ENCODE results near the gene SIM1. TPM values are rescaled to one million over a fixed set of nuclear protein-coding genes. Genes with fewer than 3 reads are reported as not detected.
"Not testable (repeated sequence)": the region's sequence is repeated elsewhere in the genome, so short reads cannot be mapped to it uniquely, and the experiment has no call there.

Gene SIM1
- total RNA-seq, 3 donors from 2014 or later: not detected

DNA sequence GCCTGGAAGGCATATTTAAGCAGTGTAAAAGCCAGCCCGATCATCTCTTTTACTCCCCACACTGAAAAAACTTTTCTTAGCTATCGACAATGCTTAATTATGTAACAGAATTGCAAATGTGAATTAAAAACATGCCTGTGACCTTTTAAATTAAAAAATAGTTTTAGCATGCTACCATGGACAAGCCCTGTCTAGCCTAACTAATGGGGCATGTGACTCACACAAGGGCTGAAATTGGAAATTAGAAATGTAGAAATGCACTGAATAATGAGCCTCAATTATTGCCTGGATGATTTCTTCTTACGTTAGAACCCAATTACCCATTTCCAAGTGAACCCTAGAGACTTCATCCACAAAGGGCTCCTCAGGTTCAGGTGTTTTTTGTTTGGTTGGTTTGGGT, 82.7 kb downstream of the SIM1 start:
- no peak overlapping the region for H3K4me3 Mint-ChIP-seq
- no peaks in the 10 kb centered on the region for H3K9me3 Mint-ChIP-seq
- no peaks in the 10 kb centered on the region for H3K4me1 Mint-ChIP-seq (ENCODE audit: low read depth)
- H3K36me3 Mint-ChIP-seq (ENCODE audit: insufficient read depth): no peaks in the 10 kb centered on the region
- no peaks in the 10 kb centered on the region for H3K27me3 Mint-ChIP-seq (ENCODE audit: low read depth)
- DNase-seq (no peak), ATAC-seq (no peak)

GRCh38 chr6:100381111-100381510, 83.6 kb downstream of the SIM1 start:
- no peaks in the 10 kb centered on the region for H3K9me3 Mint-ChIP-seq
- H3K4me3 Mint-ChIP-seq: no peak overlapping the region
- no peak for ATAC-seq
- no peaks in the 10 kb centered on the region for H3K27me3 Mint-ChIP-seq (ENCODE audit: low read depth)
- no peaks in the 10 kb centered on the region for H3K36me3 Mint-ChIP-seq (ENCODE audit: insufficient read depth)
- DNase-seq: no peak
- no peaks in the 10 kb centered on the region for H3K4me1 Mint-ChIP-seq (ENCODE audit: low read depth)

DNA sequence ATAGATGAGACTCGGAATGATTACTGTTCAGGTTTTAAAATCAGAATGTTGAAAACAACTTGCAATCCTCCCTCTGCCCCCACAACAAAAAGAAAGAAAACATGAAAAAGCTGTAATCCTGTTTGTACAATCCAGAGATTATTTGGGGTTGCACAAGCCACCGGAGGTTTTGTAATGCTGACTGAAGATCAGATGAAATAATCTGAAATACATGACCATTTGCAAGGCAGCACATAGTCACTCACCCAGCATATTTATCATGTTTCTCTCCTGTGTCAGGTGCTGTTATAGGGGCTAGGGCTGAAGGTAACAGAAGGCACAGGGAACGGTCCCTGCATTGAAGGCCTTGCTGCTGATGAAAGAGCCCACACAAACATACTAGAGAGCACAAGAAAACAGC, 85.3 kb downstream of the SIM1 start:
- Mint-ChIP-seq H3K4me3 (no peak overlapping the region), H3K36me3 (ENCODE audit: insufficient read depth) (no peaks in the 10 kb centered on the region), H3K9me3 (no peaks in the 10 kb centered on the region), H3K27me3 (ENCODE audit: low read depth) (no peaks in the 10 kb centered on the region), H3K4me1 (ENCODE audit: low read depth) (no peaks in the 10 kb centered on the region)
- DNase-seq (no peak), ATAC-seq (no peak)

GRCh38 chr6:100378576-100378975, 86.1 kb downstream of the SIM1 start:
- no peaks in the 10 kb centered on the region for H3K9me3 Mint-ChIP-seq
- H3K36me3 Mint-ChIP-seq (ENCODE audit: insufficient read depth): no peaks in the 10 kb centered on the region
- H3K4me1 Mint-ChIP-seq (ENCODE audit: low read depth): no peaks in the 10 kb centered on the region
- no peaks in the 10 kb centered on the region for H3K27me3 Mint-ChIP-seq (ENCODE audit: low read depth)
- H3K4me3 Mint-ChIP-seq: no peak overlapping the region
- no peak for DNase-seq
- no peak for ATAC-seq

DNA sequence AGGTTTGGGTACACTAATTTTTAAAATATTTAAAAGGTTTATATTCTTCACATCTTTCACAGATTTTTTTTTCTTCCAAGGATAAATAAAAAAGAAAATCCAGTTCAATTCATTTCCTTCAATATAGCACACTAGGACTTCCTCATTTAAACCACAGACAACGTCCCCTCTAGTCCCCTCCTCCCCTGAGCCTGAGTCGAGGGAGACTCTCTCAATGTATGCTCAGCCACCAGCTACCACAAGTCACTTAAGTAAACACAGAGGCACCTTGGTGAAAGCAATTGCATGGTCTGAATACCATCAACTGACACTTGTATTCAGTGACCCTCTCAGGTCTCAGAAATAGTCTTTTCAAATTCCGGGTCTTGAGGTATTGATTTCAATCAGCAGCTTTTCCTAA, 88.6 kb downstream of the SIM1 start:
- DNase-seq: no peak
- no peaks in the 10 kb centered on the region for H3K9me3 Mint-ChIP-seq
- no peak overlapping the region for H3K4me3 Mint-ChIP-seq
- H3K36me3 Mint-ChIP-seq (ENCODE audit: insufficient read depth): no peaks in the 10 kb centered on the region
- ATAC-seq: no peak
- no peaks in the 10 kb centered on the region for H3K4me1 Mint-ChIP-seq (ENCODE audit: low read depth)
- H3K27me3 Mint-ChIP-seq (ENCODE audit: low read depth): peaks cover 4% of the 10 kb centered on the region

DNA sequence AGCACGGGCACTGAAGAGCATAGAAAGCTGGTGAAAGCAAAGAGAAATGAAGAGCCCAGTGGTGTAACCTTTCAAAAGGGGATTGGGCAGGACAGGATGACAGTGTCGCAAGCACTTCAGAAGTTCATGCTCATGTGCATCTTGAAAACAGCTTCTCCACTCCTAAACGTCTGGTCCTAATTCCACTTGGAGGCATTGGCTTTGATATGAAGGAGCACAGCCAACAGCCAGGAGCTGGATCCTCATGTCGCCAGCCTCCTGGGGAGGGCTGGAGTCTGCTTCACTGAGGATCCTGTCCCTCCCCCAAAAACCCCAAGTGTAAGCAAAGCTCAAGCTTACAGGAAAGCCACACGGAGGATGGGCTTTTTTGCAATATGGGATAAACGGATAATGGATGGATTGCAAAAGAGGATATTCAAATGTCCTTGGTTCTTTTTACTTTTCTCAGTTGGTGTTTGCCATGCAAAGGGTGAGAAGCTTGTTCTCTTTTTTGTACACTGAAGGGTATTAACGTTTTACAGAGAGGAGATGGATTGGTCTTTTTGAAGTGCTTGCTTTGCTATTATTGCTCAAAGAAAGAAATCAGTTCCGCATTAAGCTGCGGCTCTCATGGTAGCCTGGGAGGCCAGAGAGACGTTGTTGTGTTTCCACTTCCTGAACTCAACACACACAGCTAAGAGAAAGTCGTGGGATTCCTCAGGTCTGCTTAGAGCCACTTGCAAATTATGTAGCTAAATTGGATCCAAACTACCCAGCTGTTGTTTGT, 92.2 kb downstream of the SIM1 start:
- ATAC-seq (no peak), DNase-seq (no peak)
- Mint-ChIP-seq H3K36me3 (ENCODE audit: insufficient read depth) (no peaks in the 10 kb centered on the region), H3K4me3 (no peak overlapping the region), H3K4me1 (ENCODE audit: low read depth) (no peaks in the 10 kb centered on the region), H3K9me3 (no peaks in the 10 kb centered on the region), H3K27me3 (ENCODE audit: low read depth) (peaks cover 4% of the 10 kb centered on the region)

DNA sequence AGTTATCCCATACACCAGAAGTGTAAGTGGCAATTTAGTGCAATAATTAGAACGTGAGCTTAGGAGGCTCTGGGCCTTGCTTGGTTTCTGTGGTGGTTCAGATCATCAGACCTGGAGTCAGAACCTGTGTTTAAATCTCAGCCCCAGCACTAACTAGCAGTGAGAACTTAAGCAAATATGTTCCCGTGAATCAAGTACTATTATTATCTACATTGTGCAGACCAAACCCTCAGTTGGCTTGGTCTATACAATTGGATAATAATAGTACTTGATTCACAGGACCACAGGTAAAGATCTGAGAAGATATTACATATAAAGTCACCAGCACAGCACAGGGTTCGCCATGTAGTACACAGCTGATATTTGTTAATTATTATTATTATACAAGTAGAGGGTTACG, 93.1 kb downstream of the SIM1 start:
- no peak overlapping the region for H3K4me3 Mint-ChIP-seq
- H3K9me3 Mint-ChIP-seq: no peaks in the 10 kb centered on the region
- H3K36me3 Mint-ChIP-seq (ENCODE audit: insufficient read depth): no peaks in the 10 kb centered on the region
- no peak for ATAC-seq
- no peaks in the 10 kb centered on the region for H3K4me1 Mint-ChIP-seq (ENCODE audit: low read depth)
- no peak for DNase-seq
- H3K27me3 Mint-ChIP-seq (ENCODE audit: low read depth): peaks cover 4% of the 10 kb centered on the region

DNA sequence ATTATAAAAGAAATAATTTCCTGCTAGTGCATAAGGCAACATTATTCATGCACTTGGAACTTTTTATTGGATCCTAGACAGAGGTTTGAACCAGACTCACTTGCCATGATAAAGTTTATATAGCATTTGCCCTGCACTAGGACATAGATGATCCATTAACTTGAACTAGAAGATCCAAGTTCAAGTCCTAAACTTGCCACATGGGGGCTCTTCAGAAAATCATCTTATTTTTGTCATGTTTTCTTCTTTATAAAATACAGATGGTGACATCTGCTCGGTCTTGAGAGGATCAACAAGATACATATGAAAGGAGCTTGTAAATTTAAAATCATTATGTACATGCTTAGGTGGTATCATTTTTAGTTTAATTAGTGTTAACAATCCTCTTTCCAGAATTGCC, 94.5 kb downstream of the SIM1 start:
- H3K27me3 Mint-ChIP-seq (ENCODE audit: low read depth): peaks cover 4% of the 10 kb centered on the region
- H3K36me3 Mint-ChIP-seq (ENCODE audit: insufficient read depth): no peaks in the 10 kb centered on the region
- H3K9me3 Mint-ChIP-seq: no peaks in the 10 kb centered on the region
- H3K4me1 Mint-ChIP-seq (ENCODE audit: low read depth): no peaks in the 10 kb centered on the region
- DNase-seq (no peak), ATAC-seq (no peak)
- no peak overlapping the region for H3K4me3 Mint-ChIP-seq

DNA sequence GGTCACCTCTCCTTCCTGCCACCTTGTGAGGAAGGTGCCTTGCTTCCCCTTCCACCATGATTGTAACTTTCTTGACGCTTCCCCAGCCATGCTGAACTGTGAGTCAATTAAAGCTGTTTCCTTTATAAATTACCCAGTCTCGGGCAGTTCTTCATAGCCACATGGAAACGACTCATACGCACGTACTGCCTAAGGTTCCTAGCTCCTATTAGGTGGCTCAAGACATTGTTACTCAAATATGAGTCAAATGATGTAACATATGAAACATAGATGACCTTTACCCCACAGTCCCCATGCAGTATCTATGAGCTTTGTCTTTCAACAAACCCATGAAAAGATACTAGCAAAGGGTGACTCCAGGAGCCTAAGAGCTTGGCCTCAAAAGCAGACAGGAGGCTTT, 98.3 kb downstream of the SIM1 start:
- Mint-ChIP-seq H3K4me3 (no peak overlapping the region), H3K9me3 (no peaks in the 10 kb centered on the region), H3K27me3 (ENCODE audit: low read depth) (peaks cover 3% of the 10 kb centered on the region), H3K36me3 (ENCODE audit: insufficient read depth) (no peaks in the 10 kb centered on the region), H3K4me1 (ENCODE audit: low read depth) (no peaks in the 10 kb centered on the region)
- DNase-seq (no peak), ATAC-seq (no peak)

GRCh38 chr6:100363651-100364050, 101.1 kb downstream of the SIM1 start:
- H3K36me3 Mint-ChIP-seq (ENCODE audit: insufficient read depth): no peaks in the 10 kb centered on the region

DNA sequence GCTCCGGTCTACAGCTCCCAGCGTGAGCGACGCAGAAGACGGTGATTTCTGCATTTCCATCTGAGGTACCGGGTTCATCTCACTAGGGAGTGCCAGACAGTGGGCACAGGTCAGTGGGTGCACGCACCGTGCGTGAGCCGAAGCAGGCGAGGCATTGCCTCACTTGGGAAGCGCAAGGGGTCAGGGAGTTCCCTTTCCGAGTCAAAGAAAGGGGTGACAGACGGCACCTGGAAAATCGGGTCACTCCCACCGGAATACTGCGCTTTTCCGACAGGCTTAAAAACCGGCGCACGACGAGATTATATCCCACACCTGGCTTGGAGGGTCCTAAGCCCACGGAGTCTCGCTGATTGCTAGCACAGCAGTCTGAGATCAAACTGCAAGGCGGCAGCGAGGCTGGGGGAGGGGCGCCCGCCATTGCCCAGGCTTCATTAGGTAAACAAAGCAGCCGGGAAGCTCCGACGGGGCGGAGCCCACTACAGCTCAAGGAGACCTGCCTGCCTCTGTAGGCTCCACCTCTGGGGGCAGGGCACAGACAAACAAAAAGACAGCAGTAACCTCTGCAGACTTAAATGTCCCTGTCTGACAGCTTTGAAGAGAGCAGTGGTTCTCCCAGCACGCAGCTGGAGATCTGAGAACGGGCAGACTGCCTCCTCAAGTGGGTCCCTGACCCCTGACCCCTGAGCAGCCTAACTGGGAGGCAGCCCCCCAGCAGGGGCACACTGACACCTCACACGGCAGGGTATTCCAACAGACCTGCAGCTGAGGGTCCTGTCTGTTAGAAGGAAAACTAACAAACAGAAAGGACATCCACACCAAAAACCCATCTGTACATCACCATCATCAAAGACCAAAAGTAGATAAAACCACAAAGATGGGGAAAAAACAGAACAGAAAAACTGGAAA, 109.7 kb downstream of the SIM1 start:
- H3K4me3 Mint-ChIP-seq; H3K27me3 Mint-ChIP-seq (ENCODE audit: low read depth); DNase-seq; H3K4me1 Mint-ChIP-seq (ENCODE audit: low read depth); H3K36me3 Mint-ChIP-seq (ENCODE audit: insufficient read depth); H3K9me3 Mint-ChIP-seq; ATAC-seq: not testable (repeated sequence)

More at GRCh38 chr6:100363651-100364050, 101.1 kb downstream of the SIM1 start:
- DNase-seq (no peak), ATAC-seq (no peak)
- peaks cover 3% of the 10 kb centered on the region for H3K27me3 Mint-ChIP-seq (ENCODE audit: low read depth)
- H3K9me3 Mint-ChIP-seq: no peaks in the 10 kb centered on the region
- no peak overlapping the region for H3K4me3 Mint-ChIP-seq
- no peaks in the 10 kb centered on the region for H3K4me1 Mint-ChIP-seq (ENCODE audit: low read depth)

DNA sequence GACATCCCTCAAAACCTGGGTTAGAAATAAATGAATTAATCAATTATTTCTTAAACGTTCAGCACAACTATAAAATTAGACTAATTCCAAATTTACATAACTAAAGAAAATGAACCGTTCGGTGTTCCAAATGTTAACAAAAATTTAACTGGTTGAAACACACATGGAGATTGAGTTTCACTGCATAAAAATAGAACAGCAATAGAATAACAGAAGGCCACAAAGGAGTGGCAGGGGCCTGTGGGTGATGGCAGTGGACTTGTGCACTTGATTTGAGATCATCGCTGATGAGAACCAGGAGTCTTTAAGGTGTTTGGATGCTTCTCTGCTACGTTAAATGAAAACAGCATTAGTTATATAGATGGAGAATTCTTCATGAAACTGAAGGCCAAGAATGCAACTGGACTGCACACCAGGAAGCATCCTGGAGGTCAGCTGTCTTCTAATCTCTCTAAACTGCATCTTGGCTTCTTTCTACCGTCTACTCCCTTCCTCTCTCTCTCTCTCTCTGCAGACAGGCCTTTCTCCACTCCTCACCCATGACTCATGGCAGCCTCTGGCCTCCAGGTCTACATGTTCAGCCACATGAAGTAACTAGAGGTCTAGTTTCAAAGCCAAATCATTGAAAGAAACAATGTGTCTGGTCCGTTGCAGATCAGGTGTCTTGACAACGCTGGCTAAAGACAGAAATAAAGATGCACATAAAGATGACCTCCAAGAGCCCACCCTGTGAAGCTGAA, 111.3 kb downstream of the SIM1 start:
- Mint-ChIP-seq H3K27me3 (ENCODE audit: low read depth) (no peaks in the 10 kb centered on the region), H3K4me3 (no peak overlapping the region), H3K9me3 (no peaks in the 10 kb centered on the region), H3K4me1 (ENCODE audit: low read depth) (no peaks in the 10 kb centered on the region), H3K36me3 (ENCODE audit: insufficient read depth) (no peaks in the 10 kb centered on the region)
- DNase-seq: no peak
- ATAC-seq: no peak

DNA sequence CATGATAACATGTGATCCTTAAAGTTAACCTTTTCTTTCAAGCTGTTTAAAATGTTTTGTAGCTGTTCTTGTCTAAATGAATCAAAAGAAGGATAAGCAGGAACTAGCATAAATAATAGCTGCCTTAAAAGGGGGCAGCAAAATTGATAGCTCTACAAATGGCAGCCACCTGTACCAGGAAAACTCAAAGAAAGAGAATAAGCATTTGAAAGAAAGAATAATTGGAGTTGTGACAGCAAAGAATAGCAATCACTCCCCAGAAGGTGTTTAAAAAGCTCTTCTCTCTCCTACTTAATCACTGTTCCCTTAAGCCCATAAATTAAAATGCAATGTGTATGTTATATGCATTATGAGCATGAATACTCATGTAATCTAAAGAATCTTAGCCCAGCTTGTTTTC, 114.6 kb downstream of the SIM1 start:
- ATAC-seq (no peak), DNase-seq (no peak)
- H3K27me3 Mint-ChIP-seq (ENCODE audit: low read depth): no peaks in the 10 kb centered on the region
- no peaks in the 10 kb centered on the region for H3K9me3 Mint-ChIP-seq
- H3K4me3 Mint-ChIP-seq: no peak overlapping the region
- H3K36me3 Mint-ChIP-seq (ENCODE audit: insufficient read depth): no peaks in the 10 kb centered on the region
- no peaks in the 10 kb centered on the region for H3K4me1 Mint-ChIP-seq (ENCODE audit: low read depth)

- DNase-seq (no peak), ATAC-seq (no peak)
- Mint-ChIP-seq H3K9me3 (no peaks in the 10 kb centered on the region), H3K4me3 (no peak overlapping the region), H3K36me3 (ENCODE audit: insufficient read depth) (no peaks in the 10 kb centered on the region), H3K4me1 (ENCODE audit: low read depth) (no peaks in the 10 kb centered on the region), H3K27me3 (ENCODE audit: low read depth) (no peaks in the 10 kb centered on the region)
Measured at GRCh38 chr6:100349366-100349765, 115.4 kb downstream of the SIM1 start.
